GM23338 (cell line): ENCODE results near the gene NPM3. TPM values are rescaled to one million over a fixed set of nuclear protein-coding genes. Genes with fewer than 3 reads are reported as not detected.
A peak's percentile ranks its signal among the peaks of the same experiment; 100 is the strongest.

Source experiments
- ATAC-seq: fragments of 200-7000 bp; cut with Tn5 transposase; 3 replicates; pipeline ENCODE4 v1.9.1; 2020
- DNase-seq: peaks from one replicate; pipeline ENCODE4 v3.0.0-alpha.2; 2015; ENCODE audit warnings: low spot score
- H2AFZ ChIP-seq: fragments of 200-600 bp; sonication (generic); 2 replicates; pipeline ENCODE4 v1.8.0; 2016; ENCODE audit warnings: antibody characterized with exemption, mild to moderate bottlenecking, moderate library complexity
- H3F3A ChIP-seq: fragments of 200-600 bp; sonication (generic); replicated peaks from 2 replicates; pipeline ENCODE4 v1.8.0; 2017; ENCODE audit warnings: antibody characterized with exemption, mixed run types, low read depth
- H3K27ac ChIP-seq: fragments of 200-600 bp; sonication (generic); 2 replicates; pipeline ENCODE4 v1.6.1; 2016; ENCODE audit warnings: low read depth
- H3K27me3 ChIP-seq: fragments of 200-600 bp; sonication (generic); 2 replicates; pipeline ENCODE4 v1.8.0; 2016; ENCODE audit warnings: mild to moderate bottlenecking, mixed run types, moderate library complexity; ENCODE audit not compliant: insufficient read depth
- H3K36me3 ChIP-seq: fragments of 200-600 bp; sonication (generic); 2 replicates; pipeline ENCODE4 v1.8.0; 2016; ENCODE audit warnings: mild to moderate bottlenecking; ENCODE audit not compliant: insufficient read depth
- H3K4me1 ChIP-seq: fragments of 200-600 bp; sonication (generic); 2 replicates; pipeline ENCODE4 v1.8.0; 2016; ENCODE audit warnings: mild to moderate bottlenecking, moderate library complexity; ENCODE audit not compliant: insufficient read depth
- H3K4me2 ChIP-seq: fragments of 200-600 bp; sonication (generic); 2 replicates; pipeline ENCODE4 v1.7.1; 2017; ENCODE audit warnings: mixed run types
- H3K4me3 ChIP-seq: fragments of 200-600 bp; sonication (generic); 2 replicates; pipeline ENCODE4 v1.6.1; 2016; ENCODE audit warnings: mixed run types
- H3K79me2 ChIP-seq: fragments of 200-600 bp; sonication (generic); replicated peaks from 2 replicates; pipeline ENCODE4 v1.8.0; 2017; ENCODE audit warnings: mild to moderate bottlenecking; ENCODE audit not compliant: insufficient read depth
- H3K9me2 ChIP-seq: fragments of 200-600 bp; sonication (generic); 2 replicates; pipeline ENCODE4 v1.8.0; 2017; ENCODE audit not compliant: insufficient read depth
- H4K20me1 ChIP-seq: fragments of 200-600 bp; sonication (generic); replicated peaks from 2 replicates; pipeline ENCODE4 v1.8.0; 2017; ENCODE audit warnings: mild to moderate bottlenecking; ENCODE audit not compliant: insufficient read depth
- H3K27ac Mint-ChIP-seq: 2 replicates; pipeline ENCODE4 v1.8.0; 2020; ENCODE audit warnings: inconsistent platforms, mild to moderate bottlenecking, moderate library complexity, mixed read lengths
- H3K27me3 Mint-ChIP-seq: 3 replicates; pipeline ENCODE4 v1.8.0; 2022; ENCODE audit warnings: low read depth, mild to moderate bottlenecking, moderate library complexity, mixed read lengths, inconsistent platforms; ENCODE audit not compliant: insufficient read depth, poor library complexity
- H3K36me3 Mint-ChIP-seq: 3 replicates; pipeline ENCODE4 v1.8.0; 2021; ENCODE audit warnings: low read depth, mild to moderate bottlenecking, inconsistent platforms, moderate library complexity, mixed read lengths
- H3K4me1 Mint-ChIP-seq: 3 replicates; pipeline ENCODE4 v1.8.0; 2020; ENCODE audit warnings: mild to moderate bottlenecking, inconsistent platforms, mixed read lengths
- H3K4me3 Mint-ChIP-seq: 3 replicates; pipeline ENCODE4 v1.8.0; 2021; ENCODE audit warnings: moderate library complexity, mild to moderate bottlenecking, inconsistent platforms, mixed read lengths
- H3K9me3 Mint-ChIP-seq: 3 replicates; pipeline ENCODE4 v1.8.0; 2020; ENCODE audit warnings: moderate library complexity, mild to moderate bottlenecking, inconsistent platforms, mixed read lengths
- CREB1 ChIP-seq: fragments of 250-450 bp; sonication (Bioruptor Pico); IDR thresholded peaks from 2 replicates; pipeline ENCODE4 v1.5.0; 2020; ENCODE audit warnings: low read depth, mild to moderate bottlenecking, moderate library complexity
- CTCF ChIP-seq, 2 experiments: fragments of 200-600 bp in 1 of 2; sonication (generic) in 1 of 2; conservative IDR thresholded peaks; 2 replicates each; pipeline versions ENCODE4 v1.5.1 to v1.6.1; 2016 to 2017; ENCODE audit warnings: antibody characterized with exemption in 2 of 2, low read depth in 2 of 2, mild to moderate bottlenecking in 2 of 2, moderate library complexity in 1 of 2
- ETS1 ChIP-seq: IDR thresholded peaks from 2 replicates; pipeline ENCODE4 v1.6.1; 2016; ENCODE audit warnings: antibody characterized with exemption
- EZH2 ChIP-seq: fragments of 200-600 bp; sonication (generic); IDR thresholded peaks from one replicate; pipeline ENCODE4 v1.8.0; 2017; ENCODE audit warnings: antibody characterized with exemption, mild to moderate bottlenecking, low read depth; ENCODE audit not compliant: unreplicated experiment
- EZH2phosphoT487 ChIP-seq: fragments of 200-600 bp; sonication (generic); IDR thresholded peaks from one replicate; pipeline ENCODE4 v1.8.1; 2018; ENCODE audit warnings: antibody characterized with exemption; ENCODE audit not compliant: unreplicated experiment
- NANOG ChIP-seq: IDR thresholded peaks from 2 replicates; pipeline ENCODE4 v1.6.1; 2016; ENCODE audit warnings: antibody characterized with exemption, borderline replicate concordance
- REST ChIP-seq: IDR thresholded peaks from one replicate; pipeline ENCODE4 v1.6.1; 2018; ENCODE audit warnings: antibody characterized with exemption; ENCODE audit not compliant: unreplicated experiment
- ZNF331 ChIP-seq: fragments of 250-450 bp; sonication (Bioruptor Pico); IDR thresholded peaks from 2 replicates; pipeline ENCODE4 v1.5.0; 2020; ENCODE audit warnings: low read depth, mild to moderate bottlenecking, moderate library complexity
- polyA plus RNA-seq: library from polyadenylated mRNA; unstranded; fragments of >200 nt; fragmentation: Nextera tagmentation; extraction: Ambion mirVana; gene quantifications from 2 replicates; pipeline ENCODE4 v1.2.1, GENCODE V29; 2016
- total RNA-seq: library from RNA; depleted of rRNA; stranded (reverse); fragments of >200 nt; shearing (Covaris generic); gene quantifications from 2 replicates; pipeline ENCODE4 v1.2.3, GENCODE V29; 2014

NPM3 gene
- total and polyA plus RNA-seq, 2 experiments from 2014 or later, result 31.5 to 258 TPM

GRCh38 chr10:101760510-101760909, 22.7 kb downstream of the NPM3 start:
- Histone ChIP-seq H3K27me3 (0 out of 2 replicates have a peak, but pooled peaks cover 5% of the 10 kb centered on the region), H3F3A (no peaks in the 10 kb centered on the region), H3K4me3 (no peak overlapping the region), H3K27ac (no peak overlapping the region), H3K36me3 (no peaks in the 10 kb centered on the region), H3K4me2 (no peak overlapping the region), H4K20me1 (no peaks in the 10 kb centered on the region), H3K79me2 (no peaks in the 10 kb centered on the region), H3K9me2 (no peaks in the 10 kb centered on the region), H2AFZ (0 out of 2 replicates have a peak overlapping the region, but pooled peaks have one; percentile 38), H3K4me1 (peaks cover 9% of the 10 kb centered on the region)
- DNase-seq, result no peak
- Mint-ChIP-seq H3K27ac (no peak overlapping the region), H3K36me3 (no peaks in the 10 kb centered on the region), H3K4me1 (peaks cover 19% of the 10 kb centered on the region; the same call in 2 of the 3 replicates), H3K9me3 (no peaks in the 10 kb centered on the region), H3K27me3 (peaks cover 9% of the 10 kb centered on the region), H3K4me3 (no peak overlapping the region)
- no peak for TF ChIP-seq REST
- no peak for TF ChIP-seq NANOG
- no peak for ATAC-seq

GRCh38 chr10:101759309-101760247, 23.7 kb downstream of the NPM3 start:
- Histone ChIP-seq H3K4me3 (no peak overlapping the region), H4K20me1 (no peaks in the 10 kb centered on the region), H3K27ac (no peak overlapping the region), H3K27me3 (0 out of 2 replicates have a peak, but pooled peaks cover 5% of the 10 kb centered on the region), H3K4me1 (peaks cover 9% of the 10 kb centered on the region), H3K9me2 (no peaks in the 10 kb centered on the region), H2AFZ (peak overlapping the region; percentile 94), H3K36me3 (no peaks in the 10 kb centered on the region), H3K4me2 (no peak overlapping the region; the same call in 1 of the 2 replicates), H3F3A (no peaks in the 10 kb centered on the region), H3K79me2 (no peaks in the 10 kb centered on the region)
- TF ChIP-seq EZH2phosphoT487 (no peak), ZNF331 (CRISPR knock-in tag) (no peak), CREB1 (CRISPR knock-in tag) (no peak), EZH2 (no peak), CTCF (conservative IDR thresholded peaks at IDR 0.05; ENCODE audit: low read depth in 2 of 2) (no peak), ETS1 (no peak)
- ATAC-seq (peak; percentile 80), DNase-seq (peak; percentile 67)
- H3K4me1 Mint-ChIP-seq, result peaks cover 19% of the 10 kb centered on the region; the same call in 2 of the 3 replicates
- no peak overlapping the region for H3K27ac Mint-ChIP-seq
- H3K9me3 Mint-ChIP-seq, result no peaks in the 10 kb centered on the region
- H3K4me3 Mint-ChIP-seq, result no peak overlapping the region
- H3K27me3 Mint-ChIP-seq, result peaks cover 9% of the 10 kb centered on the region
- H3K36me3 Mint-ChIP-seq, result no peaks in the 10 kb centered on the region
